Left renal cortex interstitium (tissue), 4 donors: ENCODE data around the gene PRRC2B. TPM values are rescaled to one million over a fixed set of nuclear protein-coding genes. Genes with fewer than 3 reads are reported as not detected.

Experiments
- DNase-seq, 4 donors: peaks; one replicate each; pipeline ENCODE4 v3.0.0-alpha.2; 2013; ENCODE audit warnings: low read depth in 4 of 4, low spot score in 2 of 4, missing footprints in 1 of 4
- polyA plus RNA-seq, 4 donors: library from polyadenylated mRNA; unstranded; fragments of 120-200 nt; gene quantifications; one replicate each; pipeline ENCODE4 v1.2.1, GENCODE V29; 2013; ENCODE audit not compliant: insufficient read length in 4 of 4

Gene PRRC2B
- polyA plus RNA-seq, 4 donors: 152 to 226 (median 184) TPM

- no peak for DNase-seq
Measured at GRCh38 chr9:131406563-131407436, 12.9 kb downstream of the PRRC2B start.

- DNase-seq: no peak
Measured at GRCh38 chr9:131407717-131408195, 13.9 kb downstream of the PRRC2B start.

DNA sequence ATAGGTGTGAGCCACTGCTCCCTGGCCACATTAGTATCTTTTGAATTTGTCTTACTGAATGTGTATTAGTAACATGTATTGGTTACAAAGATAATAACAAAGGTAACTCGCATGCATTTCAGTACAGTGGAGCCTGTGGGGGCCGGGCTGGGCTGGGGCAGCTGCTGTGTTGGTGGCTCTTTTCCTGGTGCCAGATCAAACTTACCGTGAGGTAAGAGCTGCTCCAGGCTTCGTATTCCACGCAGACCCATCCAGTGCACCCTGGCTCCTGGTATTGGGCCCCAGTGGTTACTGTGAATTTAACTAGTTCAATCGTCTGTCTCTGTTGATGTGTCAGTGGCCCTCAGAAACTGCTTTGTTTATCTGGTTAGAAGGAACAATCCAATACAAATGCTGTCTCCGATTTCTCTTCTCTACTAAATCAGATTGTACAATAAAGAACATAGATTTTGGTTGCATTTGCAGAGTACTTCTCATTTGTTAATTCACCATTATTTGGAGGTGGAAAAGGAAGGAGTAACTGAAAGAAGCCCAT is 15.6 kb downstream of the PRRC2B start:
- no peak for DNase-seq

DNA sequence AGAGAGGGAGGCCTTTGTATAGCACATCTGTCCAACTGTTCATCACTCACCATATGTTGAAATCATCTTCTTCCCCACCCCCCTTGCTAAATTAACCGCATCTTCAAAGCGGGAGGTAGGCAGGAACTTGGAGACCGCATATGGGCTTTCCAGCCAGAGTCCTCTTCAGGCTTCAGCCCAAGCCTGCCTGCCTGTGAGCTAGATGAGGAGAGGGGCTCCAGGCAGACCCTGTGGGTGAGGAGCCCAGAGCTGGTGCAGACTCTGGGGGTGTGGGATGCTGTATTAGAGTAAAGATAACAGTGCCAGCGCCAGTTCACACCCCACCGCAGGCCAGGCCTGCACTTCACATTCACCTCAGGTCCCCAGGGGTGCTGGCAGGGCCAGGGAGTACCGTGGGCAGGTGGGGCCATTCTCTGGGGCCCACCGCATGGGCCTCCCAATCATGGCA is 16.2 kb downstream of the PRRC2B start:
- DNase-seq: no peak

DNA sequence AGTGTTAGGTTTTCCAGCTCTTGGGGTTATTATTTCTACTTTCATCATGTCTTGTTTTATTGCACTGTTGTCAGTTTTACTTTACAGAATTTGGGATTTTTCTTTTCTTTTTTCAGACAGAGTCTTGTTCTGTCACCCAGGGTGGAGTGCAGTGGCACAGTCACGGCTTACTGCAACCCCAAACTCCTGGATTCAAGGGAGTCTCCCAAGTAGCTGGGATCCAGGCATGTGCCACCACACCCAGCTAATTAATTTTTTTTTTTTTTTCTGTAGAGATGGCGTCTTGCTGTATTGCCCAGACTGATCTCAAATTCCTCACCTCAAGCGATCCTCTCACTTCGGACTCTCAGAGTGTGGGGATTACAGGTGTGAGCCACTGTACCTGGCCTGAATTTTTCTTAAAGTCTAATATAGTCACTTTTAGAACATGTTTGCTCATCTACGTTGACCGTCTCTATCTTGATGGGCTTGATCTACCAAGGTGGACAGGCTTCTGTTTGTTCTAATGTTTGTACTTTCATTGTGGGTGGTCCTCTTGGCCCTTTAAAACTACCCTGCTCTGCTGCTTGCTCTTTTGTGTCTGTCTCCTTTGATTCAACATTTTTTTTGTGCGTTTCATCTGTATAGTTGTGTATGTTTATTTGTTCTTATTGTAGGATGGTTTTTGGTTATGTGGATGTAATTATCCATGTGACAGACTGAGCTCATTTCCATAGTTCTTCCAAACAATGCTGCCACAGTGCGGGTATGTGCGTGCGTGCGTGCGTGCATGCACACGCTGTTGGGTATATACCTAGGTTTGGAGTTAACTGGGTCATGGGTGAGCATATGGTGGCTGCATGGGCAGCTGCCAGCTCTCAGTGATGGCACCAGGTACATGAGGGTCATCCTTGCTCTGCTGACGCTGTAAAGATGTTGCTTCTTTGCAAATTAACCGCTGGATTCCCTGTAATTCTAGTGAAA is 18.1 kb downstream of the PRRC2B start:
- no peak for DNase-seq

DNA sequence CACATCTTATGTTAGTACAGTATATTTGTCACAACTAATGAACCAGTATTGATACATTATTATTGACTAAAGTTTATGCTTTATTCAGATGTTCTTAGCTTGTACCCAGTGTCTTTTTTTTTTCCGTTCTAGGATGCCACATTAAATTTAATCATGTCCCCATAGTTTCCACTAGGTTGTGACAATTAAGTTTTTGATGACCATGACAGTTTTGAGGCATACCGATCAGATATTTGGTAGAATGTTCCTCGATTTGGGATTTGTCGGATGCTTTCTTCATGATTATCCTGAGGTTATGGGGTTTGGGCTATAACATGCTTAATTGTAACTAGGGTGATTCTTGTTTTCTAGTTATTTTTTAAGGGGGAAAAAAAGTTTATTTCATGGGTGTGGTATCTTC is 22.6 kb downstream of the PRRC2B start:
- no peak for DNase-seq

DNA sequence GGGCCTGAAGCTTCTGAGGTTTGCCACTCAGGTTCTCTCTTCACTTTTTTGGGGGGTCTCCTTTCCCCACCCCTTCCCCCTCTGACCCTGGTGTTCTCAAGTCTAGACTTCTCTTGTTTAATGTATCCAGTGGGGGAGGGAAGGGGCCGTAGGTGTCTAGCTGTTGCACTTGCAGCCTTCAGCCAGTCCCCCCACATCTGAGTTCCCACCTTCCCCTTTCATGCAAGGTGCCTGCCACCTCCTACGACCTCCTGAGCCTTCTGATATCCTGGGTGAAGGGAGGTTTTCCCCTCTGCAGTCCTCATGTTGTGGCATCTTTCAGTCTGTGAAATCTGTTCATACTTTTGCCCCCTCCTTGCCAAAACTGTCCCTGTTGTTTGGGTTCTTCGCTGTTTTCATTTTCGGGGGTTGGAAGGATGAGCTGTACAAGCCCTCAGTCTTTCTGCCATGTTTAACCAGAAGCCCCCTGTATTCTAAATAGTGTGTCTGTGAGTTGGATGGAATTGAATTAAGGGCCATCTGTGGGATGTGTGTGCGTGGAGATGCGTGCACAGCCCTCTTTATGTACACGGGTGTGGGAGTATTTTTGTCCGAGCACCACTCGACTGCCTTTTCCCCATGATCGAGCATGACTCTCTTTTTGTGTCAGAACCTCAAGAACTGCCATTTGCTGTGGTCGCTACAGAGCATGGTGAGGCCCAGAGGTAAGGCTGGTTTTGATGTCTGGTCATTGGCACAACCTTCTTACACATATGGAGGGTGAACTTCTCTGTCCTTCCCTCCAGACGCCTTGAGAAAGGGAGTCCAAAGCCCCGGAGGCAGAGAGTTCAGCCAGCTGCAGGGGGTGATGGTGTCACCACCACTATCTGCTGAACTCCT is 23.6 kb downstream of the PRRC2B start:
- DNase-seq: no peak

GRCh38 chr9:131418143-131419025 is 24.5 kb downstream of the PRRC2B start:
- DNase-seq: no peak

GRCh38 chr9:131419026-131419614 is 25.2 kb downstream of the PRRC2B start:
- DNase-seq: no peak

DNA sequence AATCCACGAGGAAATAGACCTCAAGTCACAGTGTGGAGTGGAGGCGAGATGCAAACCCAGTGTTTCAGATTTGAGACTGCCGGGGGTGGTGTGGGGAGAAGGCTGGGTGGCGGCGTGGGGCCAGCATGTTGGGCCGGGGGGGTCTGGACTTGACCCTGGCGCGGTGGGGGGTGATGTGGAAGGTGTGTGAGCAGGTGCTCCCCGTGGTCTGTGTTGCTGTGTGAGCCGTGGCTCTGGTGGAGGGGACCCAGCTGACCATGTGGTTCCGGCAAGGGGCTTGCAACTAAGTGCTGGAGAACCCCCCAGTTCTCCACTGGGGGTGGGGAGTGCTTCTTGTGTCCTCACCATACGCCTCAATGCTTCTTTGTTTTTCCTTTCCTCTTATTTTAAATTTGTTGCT is 25.8 kb downstream of the PRRC2B start:
- DNase-seq: no peak

GRCh38 chr9:131420980-131421624 is 27.2 kb downstream of the PRRC2B start:
- DNase-seq: no peak

GRCh38 chr9:131421691-131422090 is 27.8 kb downstream of the PRRC2B start:
- DNase-seq: no peak

GRCh38 chr9:131422241-131422792 is 28.4 kb downstream of the PRRC2B start:
- DNase-seq: no peak

- peak in 2 of 4 donors; percentile 41 to 65 for DNase-seq
Measured at GRCh38 chr9:131423171-131423581, 29.3 kb downstream of the PRRC2B start.

GRCh38 chr9:131426545-131426944 is 32.7 kb downstream of the PRRC2B start:
- DNase-seq: no peak

GRCh38 chr9:131429121-131430012 is 35.5 kb downstream of the PRRC2B start:
- DNase-seq: no peak

DNA sequence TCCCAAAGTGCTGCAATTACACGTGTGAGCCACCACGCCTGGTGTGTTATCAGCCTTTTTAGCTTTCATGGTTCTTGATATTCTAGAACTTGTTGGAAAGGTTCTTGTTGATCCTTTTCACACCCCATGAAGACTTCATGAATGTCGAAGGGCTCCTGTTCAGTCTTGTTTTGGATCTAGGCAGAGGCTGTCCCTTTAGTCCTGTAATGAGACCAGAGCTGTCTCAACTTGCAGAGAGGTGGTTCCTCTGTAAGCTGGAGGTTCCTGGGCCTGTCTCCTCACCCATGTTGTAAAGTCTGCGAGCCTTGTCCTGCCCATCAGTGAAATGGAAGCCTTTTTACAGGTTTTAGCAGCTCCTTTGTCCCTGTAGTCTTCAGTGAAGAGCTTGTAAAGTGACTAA is 38.2 kb downstream of the PRRC2B start:
- no peak for DNase-seq
